Activated CD8-positive, alpha-beta T cell treated with anti-CD3 and anti-CD28 coated beads for 36 hours (primary cell): Measurements from ENCODE around the gene FMNL1. TPM values are rescaled to one million over a fixed set of nuclear protein-coding genes. Genes with fewer than 3 reads are reported as not detected.

ENCODE experiments used
- ATAC-seq: fragments of 200-7000 bp; cut with Tn5 transposase; one replicate; pipeline ENCODE4 v1.10.0; 2021; ENCODE audit warnings: mild to moderate bottlenecking, moderate library complexity
- CTCF ChIA-PET: fragments of 350-600 bp; sonication (Branson Sonifier 250); formaldehyde crosslinking; loops from one replicate; lab custom pipeline; 2021; ENCODE audit warnings: antibody characterized with exemption; lab: Charles Lee
- POLR2A ChIA-PET: fragments of 350-600 bp; sonication (Branson Sonifier 250); formaldehyde crosslinking; loops from one replicate; lab custom pipeline; 2021; ENCODE audit warnings: antibody characterized with exemption; lab: Charles Lee
- DNase-seq: peaks from one replicate; pipeline ENCODE4 v3.0.0-alpha.2; 2020
- H3K27ac Mint-ChIP-seq: one replicate; pipeline ENCODE4 v1.8.0; 2021; ENCODE audit warnings: mild to moderate bottlenecking, mixed read lengths
- H3K27me3 Mint-ChIP-seq: one replicate; pipeline ENCODE4 v1.8.0; 2021; ENCODE audit warnings: mixed read lengths
- H3K36me3 Mint-ChIP-seq: one replicate; pipeline ENCODE4 v1.8.0; 2021; ENCODE audit warnings: low read depth, mixed read lengths
- H3K4me1 Mint-ChIP-seq: one replicate; pipeline ENCODE4 v1.8.0; 2021; ENCODE audit warnings: low read depth, mixed read lengths
- H3K4me3 Mint-ChIP-seq: one replicate; pipeline ENCODE4 v1.8.0; 2021; ENCODE audit warnings: mild to moderate bottlenecking, moderate library complexity, mixed read lengths
- H3K9me3 Mint-ChIP-seq: one replicate; pipeline ENCODE4 v1.8.0; 2021; ENCODE audit warnings: mixed read lengths
- intact Hi-C: fragments of 100-400 bp; cut with micrococcal nuclease; formaldehyde crosslinking; loops from one replicate; pipeline ENCODE4 v1.10.0; 2022
- total RNA-seq, 2 experiments: library from RNA; stranded (reverse); gene quantifications; one replicate each; pipeline ENCODE4 v1.2.3, GENCODE V29; 2021
- TF ChIP-seq, protein P1 (sequence below): fragments of 200-600 bp; IDR thresholded peaks from one replicate; pipeline ENCODE4 v1.8.0; 2022; ENCODE audit warnings: antibody characterized with exemption, mild to moderate bottlenecking

Gene FMNL1
- total RNA-seq, 2 experiments from 2014 or later, result 285 to 298 TPM

DNA sequence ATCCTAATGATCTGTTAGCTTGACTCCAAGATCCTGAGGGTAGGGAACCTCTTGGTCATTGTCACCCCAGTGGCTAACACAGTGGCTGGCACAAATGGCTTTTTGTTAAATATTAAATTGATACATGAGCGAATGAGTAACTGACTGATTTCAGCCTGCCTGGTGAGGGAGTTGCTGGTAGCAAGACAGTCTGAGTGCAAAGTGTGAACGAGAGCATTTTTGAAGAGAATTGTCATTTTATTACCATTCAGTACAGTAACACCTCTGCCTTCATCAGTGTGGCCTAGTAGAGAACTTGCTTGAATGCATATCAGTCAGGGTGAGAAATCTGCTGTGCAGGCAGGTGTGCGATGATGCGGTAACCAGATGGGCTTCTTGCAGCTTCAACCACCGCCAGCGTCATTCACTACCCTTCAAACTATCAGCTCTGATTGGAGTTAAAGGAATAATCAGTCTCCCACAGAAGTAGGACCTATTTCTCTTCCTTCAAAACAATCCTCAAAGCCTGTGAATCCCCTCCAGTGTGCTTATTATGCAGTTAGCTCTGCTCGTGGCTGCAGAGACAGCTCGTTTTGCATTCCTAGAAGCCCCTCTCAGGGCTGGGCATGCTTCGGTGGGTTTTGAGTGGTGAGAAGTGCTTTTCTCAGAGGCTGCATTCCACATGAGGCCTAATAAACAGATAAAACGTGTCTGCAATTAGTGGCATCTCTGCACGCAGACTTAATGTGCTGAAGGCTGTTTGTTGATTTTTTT, 31.0 kb upstream of the FMNL1 start:
- intact Hi-C loops, result no loop called here
- TF ChIP-seq, protein P1, sequence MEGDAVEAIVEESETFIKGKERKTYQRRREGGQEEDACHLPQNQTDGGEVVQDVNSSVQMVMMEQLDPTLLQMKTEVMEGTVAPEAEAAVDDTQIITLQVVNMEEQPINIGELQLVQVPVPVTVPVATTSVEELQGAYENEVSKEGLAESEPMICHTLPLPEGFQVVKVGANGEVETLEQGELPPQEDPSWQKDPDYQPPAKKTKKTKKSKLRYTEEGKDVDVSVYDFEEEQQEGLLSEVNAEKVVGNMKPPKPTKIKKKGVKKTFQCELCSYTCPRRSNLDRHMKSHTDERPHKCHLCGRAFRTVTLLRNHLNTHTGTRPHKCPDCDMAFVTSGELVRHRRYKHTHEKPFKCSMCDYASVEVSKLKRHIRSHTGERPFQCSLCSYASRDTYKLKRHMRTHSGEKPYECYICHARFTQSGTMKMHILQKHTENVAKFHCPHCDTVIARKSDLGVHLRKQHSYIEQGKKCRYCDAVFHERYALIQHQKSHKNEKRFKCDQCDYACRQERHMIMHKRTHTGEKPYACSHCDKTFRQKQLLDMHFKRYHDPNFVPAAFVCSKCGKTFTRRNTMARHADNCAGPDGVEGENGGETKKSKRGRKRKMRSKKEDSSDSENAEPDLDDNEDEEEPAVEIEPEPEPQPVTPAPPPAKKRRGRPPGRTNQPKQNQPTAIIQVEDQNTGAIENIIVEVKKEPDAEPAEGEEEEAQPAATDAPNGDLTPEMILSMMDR, result no peak
- Mint-ChIP-seq H3K27ac (no peak overlapping the region), H3K9me3 (no peaks in the 10 kb centered on the region), H3K27me3 (no peaks in the 10 kb centered on the region), H3K36me3 (no peaks in the 10 kb centered on the region), H3K4me1 (no peaks in the 10 kb centered on the region), H3K4me3 (no peak overlapping the region)
- DNase-seq (no peak), ATAC-seq (no peak)
- CTCF ChIA-PET, result interaction anchor here (1.3 to 13.4 kb wide), 3 partner anchors 11 to 55 kb away, joined by 3 to 208 read pairs (median 35); partner anchors contain the start of genes ACBD4 and HEXIM1
- POLR2A ChIA-PET, result interaction anchor here (1.2 kb wide), 1 partner anchor 41 kb away, joined by 4 read pairs; no protein-coding TSS in a partner anchor

DNA sequence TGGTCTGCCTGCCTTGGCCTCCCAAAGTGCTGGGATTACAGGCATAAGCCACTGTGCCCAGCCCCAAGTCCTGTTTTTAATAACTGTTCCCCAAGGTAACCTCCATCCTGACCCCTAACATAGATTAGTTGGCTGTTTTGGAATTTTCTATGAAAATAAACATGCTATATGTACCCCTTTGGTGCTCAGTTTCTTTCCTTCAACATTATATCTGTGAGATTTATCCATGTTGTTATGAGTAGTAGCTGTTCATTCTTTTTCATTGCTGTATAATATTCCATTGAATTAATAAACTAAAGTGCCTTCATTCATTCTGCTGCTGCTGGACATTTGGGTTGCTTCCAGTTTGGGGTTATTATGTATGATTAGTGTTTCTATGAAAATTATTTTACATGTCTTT, 26.3 kb upstream of the FMNL1 start:
- no peaks in the 10 kb centered on the region for H3K36me3 Mint-ChIP-seq
- ATAC-seq, result no peak
- no peaks in the 10 kb centered on the region for H3K9me3 Mint-ChIP-seq
- no peak for DNase-seq
- no peak overlapping the region for H3K27ac Mint-ChIP-seq
- POLR2A ChIA-PET, result interaction anchor here (0.8 to 3.6 kb wide), 4 partner anchors 40 to 61 kb away, joined by 3 to 34 read pairs (median 4); partner anchors contain the start of genes ACBD4 and HEXIM1
- peaks cover 5% of the 10 kb centered on the region for H3K4me1 Mint-ChIP-seq
- CTCF ChIA-PET, result interaction anchor here (0.9 to 14.0 kb wide), 6 partner anchors 10 to 82 kb away, joined by 3 to 369 read pairs (median 32); partner anchors contain the start of genes ACBD4, HEXIM1, HEXIM2 and PLCD3
- intact Hi-C loops, result no loop called here
- no peaks in the 10 kb centered on the region for H3K27me3 Mint-ChIP-seq
- no peak overlapping the region for H3K4me3 Mint-ChIP-seq
- TF ChIP-seq, protein P1, result no peak

DNA sequence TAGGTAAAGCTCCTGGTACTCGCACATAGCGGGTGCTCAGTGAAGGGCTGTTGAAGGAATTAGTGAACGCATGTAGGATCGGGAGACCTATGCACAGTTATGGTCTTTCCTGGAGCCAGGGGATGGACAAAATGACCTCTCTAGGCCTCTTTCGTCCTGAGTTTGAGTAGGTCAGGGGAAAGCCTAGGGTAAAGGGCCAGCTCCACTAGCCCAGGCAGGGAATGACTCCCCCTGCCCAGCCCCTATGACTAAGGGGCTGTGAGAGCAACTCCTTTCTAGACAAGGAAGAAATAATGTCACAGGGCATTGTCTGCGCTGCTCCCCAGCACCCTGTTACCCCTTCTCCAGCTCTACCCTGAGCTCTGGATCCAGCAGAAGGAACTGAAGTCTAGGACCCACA, 24.6 kb upstream of the FMNL1 start:
- no peaks in the 10 kb centered on the region for H3K9me3 Mint-ChIP-seq
- ATAC-seq, result no peak
- POLR2A ChIA-PET, result interaction anchor here (0.7 to 3.6 kb wide), 9 partner anchors 9 to 146 kb away, joined by 3 to 34 read pairs (median 4); partner anchors contain the start of genes ACBD4 and HEXIM1
- no peak overlapping the region for H3K27ac Mint-ChIP-seq
- DNase-seq, result no peak
- intact Hi-C loops, result loop anchor here (1.0 kb wide), 1 partner anchor 62 kb away; the partner anchor contains the start of gene ACBD4
- H3K4me3 Mint-ChIP-seq, result no peak overlapping the region
- no peaks in the 10 kb centered on the region for H3K36me3 Mint-ChIP-seq
- TF ChIP-seq, protein P1, result no peak
- CTCF ChIA-PET, result interaction anchor here (0.7 to 14.0 kb wide), 40 partner anchors 9 to 276 kb away, joined by 3 to 369 read pairs (median 4); partner anchors contain the start of genes ACBD4, DCAKD, HEXIM1 and HEXIM2
- no peaks in the 10 kb centered on the region for H3K27me3 Mint-ChIP-seq
- H3K4me1 Mint-ChIP-seq, result peaks cover 5% of the 10 kb centered on the region

DNA sequence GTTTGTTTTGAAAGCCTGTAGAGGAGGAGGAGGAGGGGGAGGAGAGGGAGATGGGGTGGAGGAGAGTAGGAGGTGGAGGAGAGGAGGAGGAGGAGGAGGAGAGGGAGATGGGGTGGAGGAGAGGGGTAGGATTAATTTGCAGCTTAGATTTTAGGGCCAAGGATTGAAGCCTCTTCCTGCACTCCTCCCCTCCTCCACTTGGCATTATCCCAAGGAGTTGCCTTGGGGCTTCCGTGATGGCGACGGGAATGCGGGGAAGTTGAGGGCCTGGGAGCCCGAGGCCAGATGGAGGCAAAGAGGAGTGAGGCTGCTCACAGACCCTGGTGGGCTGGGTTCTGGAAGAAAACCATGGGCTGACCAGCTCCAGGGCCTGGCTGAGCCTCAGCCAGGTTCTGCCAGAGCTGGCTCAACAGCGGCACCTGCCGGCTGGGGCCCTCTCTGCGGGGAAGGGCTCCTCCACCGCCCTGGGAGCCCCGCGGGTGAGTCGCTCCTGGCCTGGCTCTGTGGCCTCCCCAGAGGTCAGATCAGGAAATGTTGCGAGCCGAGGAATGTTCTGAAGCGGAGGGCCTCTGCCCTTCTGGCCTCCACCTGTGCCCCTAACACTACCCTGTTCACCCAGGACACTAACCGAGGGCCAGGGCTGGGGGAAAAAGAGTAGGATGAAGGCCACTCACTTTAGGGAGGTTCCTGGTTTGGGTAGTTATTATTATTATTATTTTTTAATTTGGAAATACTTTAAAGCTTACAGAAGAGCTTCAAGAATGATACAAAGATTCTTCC, 23.9 kb upstream of the FMNL1 start:
- peaks cover 5% of the 10 kb centered on the region for H3K4me1 Mint-ChIP-seq
- H3K9me3 Mint-ChIP-seq, result no peaks in the 10 kb centered on the region
- DNase-seq (peak; percentile 91), ATAC-seq (peak; percentile 100)
- no peaks in the 10 kb centered on the region for H3K36me3 Mint-ChIP-seq
- no peak overlapping the region for H3K27ac Mint-ChIP-seq
- ChIA-PET CTCF (interaction anchor here (0.6 to 14.0 kb wide), 51 partner anchors 9 to 277 kb away, joined by 3 to 369 read pairs (median 4); partner anchors contain the start of genes ACBD4, DCAKD, HEXIM1 and HEXIM2), POLR2A (interaction anchor here (0.7 to 3.6 kb wide), 9 partner anchors 9 to 147 kb away, joined by 3 to 34 read pairs (median 4); partner anchors contain the start of genes ACBD4 and HEXIM1)
- H3K4me3 Mint-ChIP-seq, result no peak overlapping the region
- no peaks in the 10 kb centered on the region for H3K27me3 Mint-ChIP-seq
- TF ChIP-seq, protein P1, result peak; percentile 99
- intact Hi-C loops, result loop anchor here (1.0 kb wide), 1 partner anchor 62 kb away; the partner anchor contains the start of gene ACBD4
